A549 (cell line): ENCODE data around the gene MIR17HG. TPM values are rescaled to one million over a fixed set of nuclear protein-coding genes. Genes with fewer than 3 reads are reported as not detected.

Experiments used
- ATAC-seq, 2 experiments: fragments of 200-7000 bp in 1 of 2; fragments of >200 bp in 1 of 2; cut with Nextera tagmentation in 1 of 2; cut with Tn5 transposase in 1 of 2; 3 replicates each; pipeline versions ENCODE4 v1.8.0 to v1.9.1; 2018 to 2020; ENCODE audit warnings: mild to moderate bottlenecking in 1 of 2, moderate library complexity in 1 of 2
- CTCF ChIA-PET: fragments of 300-600 bp; sonication (Branson Sonifier 250); formaldehyde crosslinking; extraction: SDS; loops from one replicate; lab custom pipeline; 2021; ENCODE audit warnings: antibody characterized with exemption, inconsistent platforms; lab: Yijun Ruan, JAX
- POLR2A ChIA-PET: fragments of 350-600 bp; formaldehyde crosslinking; extraction: SDS; loops from one replicate; lab custom pipeline; 2021; ENCODE audit warnings: antibody characterized with exemption, inconsistent platforms; lab: Yijun Ruan, JAX
- DNase-seq, 2 experiments: peaks; one replicate each; pipeline versions ENCODE4 v3.0.0 to v3.0.0-alpha.2; 2011 to 2016; ENCODE audit warnings: low read depth in 1 of 2, low spot score in 1 of 2
- FAIRE-seq: peaks from 2 replicates; lab custom pipeline; 2011; peaks lifted over from hg19 to GRCh38; lab: Jason Lieb, UNC
- H3K27ac ChIP-seq, 2 experiments: fragments of >200 bp; sonication (Bioruptor Twin); formaldehyde crosslinking; 3 replicates each; pipeline ENCODE4 v1.5.1; 2016 to 2017
- H3K4me1 ChIP-seq: fragments of >200 bp; sonication (Bioruptor Twin); formaldehyde crosslinking; 3 replicates; pipeline ENCODE4 v1.6.1; 2016
- H3K4me2 ChIP-seq: fragments of >200 bp; sonication (Bioruptor Twin); formaldehyde crosslinking; 3 replicates; pipeline ENCODE4 v1.6.1; 2016
- H3K4me3 ChIP-seq: fragments of >200 bp; sonication (Bioruptor Twin); formaldehyde crosslinking; 3 replicates; pipeline ENCODE4 v1.5.1; 2016
- H3K9me3 ChIP-seq: fragments of >200 bp; sonication (Bioruptor Twin); formaldehyde crosslinking; 3 replicates; pipeline ENCODE4 v1.6.1; 2016
- ATOH8 ChIP-seq: fragments of 250-450 bp; sonication (Bioruptor Pico); IDR thresholded peaks from 2 replicates; pipeline ENCODE4 v1.5.0; 2020; ENCODE audit warnings: low read depth, mild to moderate bottlenecking, moderate library complexity
- BCL3 ChIP-seq: fragments of >200 bp; sonication (Bioruptor Twin); formaldehyde crosslinking; IDR thresholded peaks from 3 replicates; pipeline ENCODE4 v1.6.1; 2016
- BHLHE40 ChIP-seq: IDR thresholded peaks from 2 replicates; pipeline ENCODE4 v1.6.1; 2012; ENCODE audit warnings: low read depth, low read length, inconsistent platforms
- CBX8 ChIP-seq: fragments of 200-600 bp; sonication (generic); IDR thresholded peaks from 2 replicates; pipeline ENCODE4 v1.6.1; 2016
- CHD2 ChIP-seq: fragments of 150-350 bp; IDR thresholded peaks from 2 replicates; pipeline ENCODE4 v1.6.1; 2014; ENCODE audit warnings: low read length; ENCODE audit not compliant: partially characterized antibody
- CTCF ChIP-seq: fragments of >200 bp; sonication (Bioruptor Twin); formaldehyde crosslinking; IDR thresholded peaks from 3 replicates; pipeline ENCODE4 v1.5.1; 2016
- EHMT2 ChIP-seq: fragments of 200-600 bp; sonication (generic); IDR thresholded peaks from 2 replicates; pipeline ENCODE4 v1.6.1; 2016; ENCODE audit warnings: antibody characterized with exemption, low read depth, mild to moderate bottlenecking, moderate library complexity
- EP300 ChIP-seq, 2 experiments: fragments of >200 bp; sonication (Bioruptor Twin); formaldehyde crosslinking; IDR thresholded peaks; 2 replicates in 1 of 2; 3 replicates in 1 of 2; pipeline ENCODE4 v1.6.1; 2016 to 2017
- FOSL2 ChIP-seq, 2 experiments: fragments of 450-650 bp in 1 of 2; fragments of >200 bp in 1 of 2; sonication (Bioruptor Twin) in 1 of 2; formaldehyde crosslinking; IDR thresholded peaks; 2 replicates each; pipeline versions ENCODE4 v1.5.0 to v1.6.1; 2016 to 2020; ENCODE audit warnings: mild to moderate bottlenecking in 1 of 2, moderate library complexity in 1 of 2
- GATA3 ChIP-seq: IDR thresholded peaks from 2 replicates; pipeline ENCODE4 v1.6.1; 2012; ENCODE audit warnings: borderline replicate concordance
- HDAC2 ChIP-seq: fragments of 200-600 bp; sonication (generic); IDR thresholded peaks from 2 replicates; pipeline ENCODE4 v1.6.1; 2016
- HES2 ChIP-seq: fragments of >200 bp; sonication (Bioruptor Twin); formaldehyde crosslinking; IDR thresholded peaks from 2 replicates; pipeline ENCODE4 v1.6.1; 2016
- HEYL ChIP-seq: fragments of 250-450 bp; sonication (Bioruptor Pico); IDR thresholded peaks from 2 replicates; pipeline ENCODE4 v1.8.0; 2021; ENCODE audit warnings: mild to moderate bottlenecking, moderate library complexity
- JUNB ChIP-seq: fragments of >200 bp; sonication (Bioruptor Twin); formaldehyde crosslinking; IDR thresholded peaks from 2 replicates; pipeline ENCODE4 v1.6.1; 2016
- KDM1A ChIP-seq: fragments of 200-600 bp; sonication (generic); IDR thresholded peaks from 2 replicates; pipeline ENCODE4 v1.6.1; 2016; ENCODE audit warnings: low read depth, mild to moderate bottlenecking
- MAFK ChIP-seq: fragments of 450-650 bp; IDR thresholded peaks from 2 replicates; pipeline ENCODE4 v1.6.1; 2014; ENCODE audit not compliant: partially characterized antibody
- MAX ChIP-seq: IDR thresholded peaks from 2 replicates; pipeline ENCODE4 v1.6.1; 2012
- MAZ ChIP-seq: fragments of 150-350 bp; IDR thresholded peaks from 2 replicates; pipeline ENCODE4 v1.6.1; 2014; ENCODE audit warnings: antibody characterized with exemption, low read depth, low read length, borderline replicate concordance
- POLR2A ChIP-seq: IDR thresholded peaks from 2 replicates; pipeline ENCODE4 v1.6.1; 2012; ENCODE audit warnings: mild to moderate bottlenecking, low read length
- RNF2 ChIP-seq: fragments of 200-600 bp; sonication (generic); IDR thresholded peaks from 2 replicates; pipeline ENCODE4 v1.6.1; 2016; ENCODE audit warnings: low read depth, mild to moderate bottlenecking, antibody characterized with exemption, moderate library complexity, borderline replicate concordance
- SMC3 ChIP-seq: fragments of >200 bp; sonication (Bioruptor Twin); formaldehyde crosslinking; IDR thresholded peaks from 3 replicates; pipeline ENCODE4 v1.6.1; 2018; ENCODE audit warnings: inconsistent platforms
- SREBF2 ChIP-seq: fragments of 450-650 bp; IDR thresholded peaks from 2 replicates; pipeline ENCODE4 v1.6.1; 2014; ENCODE audit warnings: mild to moderate bottlenecking, moderate library complexity
- TFCP2L1 ChIP-seq: fragments of 250-450 bp; sonication (Bioruptor Pico); IDR thresholded peaks from 2 replicates; pipeline ENCODE4 v1.5.0; 2021; ENCODE audit warnings: mild to moderate bottlenecking
- ZFP36 ChIP-seq: fragments of 450-650 bp; IDR thresholded peaks from 2 replicates; pipeline ENCODE4 v1.6.1; 2014; ENCODE audit warnings: borderline replicate concordance; ENCODE audit not compliant: partially characterized antibody
- WGBS: methylation state at CpG from one replicate; pipeline ENCODE4 v1.1.6; 2017; ENCODE audit errors: missing lambda C conversion rate; 5-methylcytosine and 5-hydroxymethylcytosine counted together
- polyA plus RNA-seq, 4 experiments: library from polyadenylated mRNA; depleted of rRNA in 3 of 4; stranded (reverse); fragments of >200 nt; fragmentation: RNase III in 1 of 4; extraction: RNeasy Plus Mini Kit Qiagen cat#74134 plus additional on column Dnase treatment in 1 of 4; gene quantifications; 2 replicates in 3 of 4; 3 replicates in 1 of 4; pipeline ENCODE4 v1.2.3, GENCODE V29; 2011 to 2017

Gene MIR17HG
- polyA plus RNA-seq, 2 of the 4 experiments (the other 2 are of a cell fraction), result 4.9 to 7.3 TPM

- CTCF ChIA-PET, result interaction anchor here (1.1 kb wide), 2 partner anchors 10 to 47 kb away, joined by 3 read pairs; no protein-coding TSS in a partner anchor
- no peak overlapping the region for H3K4me2 ChIP-seq
- H3K4me3 ChIP-seq, result no peak overlapping the region
- WGBS, result 62% methylated on average over 3 of the region's 3 CpGs
- H3K27ac ChIP-seq, result no peak overlapping the region
- TF ChIP-seq MAFK (no peak), GATA3 (no peak), FOSL2 (IDR thresholded peaks at IDR 0.05) (no peak), FOSL2 (CRISPR knock-in tag; IDR thresholded peaks at IDR 0.05) (no peak), SREBF2 (no peak), RNF2 (no peak), HDAC2 (no peak), BCL3 (no peak), ATOH8 (CRISPR knock-in tag) (no peak), CBX8 (no peak)
- H3K9me3 ChIP-seq, result no peaks in the 10 kb centered on the region
- POLR2A ChIA-PET, result no interaction called here
- H3K4me1 ChIP-seq, result peaks cover 24% of the 10 kb centered on the region
- DNase-seq, result no peak
- FAIRE-seq, result no peak
- no peak for ATAC-seq
Measured at GRCh38 chr13:91359631-91360030, 12.1 kb downstream of the MIR17HG start.

GRCh38 chr13:91360246-91360751, 12.8 kb downstream of the MIR17HG start:
- ATAC-seq (no peak; a peak in 1 of 6 replicates), DNase-seq (no peak), FAIRE-seq (no peak)
- peaks cover 24% of the 10 kb centered on the region for H3K4me1 ChIP-seq
- H3K9me3 ChIP-seq, result no peaks in the 10 kb centered on the region
- CTCF ChIA-PET, result interaction anchor here (1.1 kb wide), 2 partner anchors 11 to 46 kb away, joined by 3 read pairs; no protein-coding TSS in a partner anchor
- H3K4me3 ChIP-seq, result no peak overlapping the region
- H3K27ac ChIP-seq, result no peak overlapping the region
- POLR2A ChIA-PET, result no interaction called here
- TF ChIP-seq MAFK (no peak), CTCF (no peak), MAZ (no peak), BCL3 (no peak), SMC3 (no peak), SREBF2 (no peak), MAX (no peak), POLR2A (no peak), EHMT2 (no peak), EP300 (IDR thresholded peaks at IDR 0.05) (no peak), ZFP36 (no peak), BHLHE40 (no peak), TFCP2L1 (no peak), CBX8 (no peak), HES2 (no peak), RNF2 (no peak), KDM1A (no peak), HEYL (no peak), JUNB (no peak), CHD2 (no peak)
- 90% methylated on average over 4 of the region's 4 CpGs for whole genome bisulfite sequencing
- no peak overlapping the region for H3K4me2 ChIP-seq
